IMR-90 (cell line): ENCODE measurements around the gene SLC7A6OS. TPM values are rescaled to one million over a fixed set of nuclear protein-coding genes. Genes with fewer than 3 reads are reported as not detected.

ENCODE experiments used
- ATAC-seq: fragments of 200-7000 bp; cut with Tn5 transposase; 2 replicates; pipeline ENCODE4 v1.9.1; 2020; ENCODE audit warnings: low read depth, mild to moderate bottlenecking, moderate library complexity
- BruUV-seq: library from RNA; stranded (reverse); fragments of 400-500 nt; replicated peaks from 2 replicates; lab custom pipeline; 2021; lab: Mats Ljungman, UMichigan
- CTCF ChIA-PET: fragments of 300-600 bp; formaldehyde crosslinking; extraction: SDS; loops from one replicate; lab custom pipeline; 2021; ENCODE audit warnings: antibody characterized with exemption; lab: Yijun Ruan, JAX
- POLR2A ChIA-PET: fragments of 300-600 bp; sonication (Branson Sonifier 250); formaldehyde crosslinking; loops from one replicate; lab custom pipeline; 2022; ENCODE audit warnings: antibody characterized with exemption; ENCODE audit not compliant: unreplicated experiment; lab: Charles Lee
- DNase-seq: peaks from one replicate; pipeline ENCODE4 v3.0.0; 2013
- H2AFZ ChIP-seq: replicated peaks from 2 replicates; pipeline ENCODE3; 2013; ENCODE audit warnings: low read length, mild to moderate bottlenecking; ENCODE audit not compliant: poor library complexity
- H2AK5ac ChIP-seq: 2 replicates; pipeline ENCODE4 v1.6.1; 2013; ENCODE audit warnings: low read depth, low read length, inconsistent platforms
- H2AK9ac ChIP-seq: replicated peaks from 2 replicates; pipeline ENCODE3; 2013; ENCODE audit warnings: mild to moderate bottlenecking, low read depth, low read length, moderate library complexity; ENCODE audit not compliant: poor library complexity
- H2BK120ac ChIP-seq: 2 replicates; pipeline ENCODE4 v1.6.1; 2013; ENCODE audit warnings: low read depth, low read length, inconsistent platforms
- H2BK15ac ChIP-seq: 3 replicates; pipeline ENCODE4 v1.6.1; 2013; ENCODE audit warnings: low read depth, low read length, inconsistent platforms
- H2BK20ac ChIP-seq: 2 replicates; pipeline ENCODE4 v1.6.1; 2013; ENCODE audit warnings: low read depth, mild to moderate bottlenecking, inconsistent platforms, low read length, moderate library complexity
- H2BK5ac ChIP-seq: 2 replicates; pipeline ENCODE4 v1.6.1; 2013; ENCODE audit warnings: mild to moderate bottlenecking, low read depth, low read length, inconsistent platforms; ENCODE audit not compliant: poor library complexity, severe bottlenecking
- H3K14ac ChIP-seq: replicated peaks from 2 replicates; pipeline ENCODE4 v1.6.1; 2013; ENCODE audit warnings: low read depth, low read length, inconsistent platforms
- H3K18ac ChIP-seq: 2 replicates; pipeline ENCODE4 v1.6.1; 2013; ENCODE audit warnings: low read depth, low read length, control low read depth
- H3K23ac ChIP-seq: 2 replicates; pipeline ENCODE4 v1.6.1; 2013; ENCODE audit warnings: low read depth, low read length, inconsistent platforms
- H3K27ac ChIP-seq: 2 replicates; pipeline ENCODE4 v1.5.1; 2013; ENCODE audit warnings: mild to moderate bottlenecking, control low read depth, low read length; ENCODE audit not compliant: insufficient read depth
- H3K27me3 ChIP-seq: 2 replicates; pipeline ENCODE4 v1.6.1; 2013; ENCODE audit warnings: low read length; ENCODE audit not compliant: control insufficient read depth, insufficient read depth
- H3K36me3 ChIP-seq: 2 replicates; pipeline ENCODE4 v1.6.1; 2013; ENCODE audit warnings: low read length, mixed read lengths; ENCODE audit not compliant: control insufficient read depth, insufficient read depth
- H3K4ac ChIP-seq: 2 replicates; pipeline ENCODE4 v1.6.1; 2013; ENCODE audit warnings: low read depth, low read length, inconsistent platforms
- H3K4me1 ChIP-seq: 2 replicates; pipeline ENCODE4 v1.6.1; 2013; ENCODE audit warnings: low read length, mixed read lengths; ENCODE audit not compliant: control insufficient read depth, insufficient read depth
- H3K4me2 ChIP-seq: 2 replicates; pipeline ENCODE4 v1.6.1; 2013; ENCODE audit warnings: low read depth, mild to moderate bottlenecking, control low read depth, low read length, moderate library complexity
- H3K4me3 ChIP-seq: 2 replicates; pipeline ENCODE4 v1.5.1; 2013; ENCODE audit warnings: low read depth, mild to moderate bottlenecking, control low read depth, low read length, moderate library complexity; ENCODE audit not compliant: insufficient read depth
- H3K56ac ChIP-seq: 2 replicates; pipeline ENCODE4 v1.6.1; 2013; ENCODE audit warnings: low read length, inconsistent platforms; ENCODE audit not compliant: insufficient read depth; ENCODE audit errors: extremely low read depth
- H3K79me1 ChIP-seq, 2 experiments: 2 replicates each; pipeline ENCODE4 v1.6.1; 2013; ENCODE audit warnings: low read length in 2 of 2, inconsistent platforms in 1 of 2, low read depth in 1 of 2
- H3K9ac ChIP-seq: 2 replicates; pipeline ENCODE4 v1.6.1; 2013; ENCODE audit warnings: low read depth, low read length, control low read depth
- H3K9me1 ChIP-seq: 2 replicates; pipeline ENCODE4 v1.6.1; 2013; ENCODE audit warnings: low read length, inconsistent platforms; ENCODE audit not compliant: insufficient read depth
- H3K9me3 ChIP-seq: 2 replicates; pipeline ENCODE4 v1.6.1; 2013; ENCODE audit warnings: low read length; ENCODE audit not compliant: control insufficient read depth, insufficient read depth
- H4K20me1 ChIP-seq: 2 replicates; pipeline ENCODE4 v1.6.1; 2013; ENCODE audit warnings: low read length, inconsistent platforms; ENCODE audit not compliant: insufficient read depth
- H4K5ac ChIP-seq: 2 replicates; pipeline ENCODE4 v1.6.1; 2013; ENCODE audit warnings: mild to moderate bottlenecking, low read depth, low read length, control low read depth
- H4K8ac ChIP-seq, 2 experiments: 2 replicates each; pipeline ENCODE4 v1.6.1; 2013; ENCODE audit warnings: low read depth in 2 of 2, low read length in 2 of 2, control low read depth in 1 of 2, inconsistent platforms in 1 of 2
- H4K91ac ChIP-seq: 2 replicates; pipeline ENCODE4 v1.6.1; 2013; ENCODE audit warnings: low read depth, low read length, inconsistent platforms; ENCODE audit not compliant: insufficient read depth
- CEBPB ChIP-seq: IDR thresholded peaks from 2 replicates; pipeline ENCODE4 v1.6.1; 2012; ENCODE audit warnings: low read depth, low read length, improper control_type of control experiment
- CHD1 ChIP-seq: IDR thresholded peaks from 2 replicates; pipeline ENCODE4 v1.6.1; 2012; ENCODE audit warnings: low read depth, low read length, improper control_type of control experiment
- FOS ChIP-seq: fragments of 150-350 bp; IDR thresholded peaks from 2 replicates; pipeline ENCODE4 v1.6.1; 2016; ENCODE audit warnings: low read depth, low read length
- MAFK ChIP-seq: IDR thresholded peaks from 2 replicates; pipeline ENCODE4 v1.6.1; 2012; ENCODE audit warnings: low read depth, low read length, improper control_type of control experiment
- MXI1 ChIP-seq: IDR thresholded peaks from 2 replicates; pipeline ENCODE4 v1.6.1; 2012; ENCODE audit warnings: low read depth, mild to moderate bottlenecking, low read length, moderate library complexity, borderline replicate concordance
- POLR2A ChIP-seq: IDR thresholded peaks from 2 replicates; pipeline ENCODE4 v1.6.1; 2012; ENCODE audit warnings: mild to moderate bottlenecking, low read depth, low read length
- RAD21 ChIP-seq: IDR thresholded peaks from 2 replicates; pipeline ENCODE4 v1.6.1; 2012; ENCODE audit warnings: low read length, improper control_type of control experiment
- SMC3 ChIP-seq: fragments of 150-350 bp; IDR thresholded peaks from 2 replicates; pipeline ENCODE4 v1.6.1; 2016; ENCODE audit warnings: low read depth, mild to moderate bottlenecking, antibody characterized with exemption, low read length, moderate library complexity
- WGBS, 2 experiments: methylation state at CpG; one replicate each; pipeline versions ENCODE4 v1.1.5 to v1.1.7; 2013; ENCODE audit warnings: missing lambda C conversion rate in 2 of 2; ENCODE audit not compliant: insufficient read length in 1 of 2; ENCODE audit errors: extremely low coverage in 2 of 2; 5-methylcytosine and 5-hydroxymethylcytosine counted together
- dilution Hi-C: fragments of 300-500 bp; cut with HindIII; formaldehyde crosslinking; loops from one replicate; pipeline ENCODE4 v1.14.3; 2018; ENCODE audit warnings: low sequenced_read_pairs; ENCODE audit not compliant: unreplicated experiment
- in situ Hi-C: fragments of 300-500 bp; cut with MboI; formaldehyde crosslinking; loops from 3 replicates; pipeline ENCODE4 v1.14.3; 2019; ENCODE audit warnings: low sequenced_read_pairs, inconsistent platforms, mixed read lengths
- intact Hi-C: fragments of 100-400 bp; cut with micrococcal nuclease; formaldehyde crosslinking; loops from 2 replicates; pipeline ENCODE4 v1.10.0; 2022
- polyA plus RNA-seq, 3 experiments: library from polyadenylated mRNA; depleted of rRNA; stranded (reverse); fragments of >200 nt; gene quantifications; 2 replicates each; pipeline ENCODE4 v1.2.3, GENCODE V29; 2012; ENCODE audit warnings: low replicate concordance in 1 of 3
- total RNA-seq: library from RNA; depleted of rRNA; stranded (reverse); fragments of >200 nt; gene quantifications from 2 replicates; pipeline ENCODE4 v1.2.3, GENCODE V29; 2012
- TF ChIP-seq, protein P1 (sequence below): conservative IDR thresholded peaks from 2 replicates; pipeline ENCODE4 v1.5.1; 2012; ENCODE audit warnings: mild to moderate bottlenecking, low read depth, low read length, improper control_type of control experiment
- TF ChIP-seq, protein P2 (sequence below): fragments of 150-350 bp; IDR thresholded peaks from 2 replicates; pipeline ENCODE4 v1.6.1; 2016; ENCODE audit warnings: low read depth, mild to moderate bottlenecking, low read length, moderate library complexity, borderline replicate concordance

SLC7A6OS gene
- total and polyA plus RNA-seq, 2 of the 4 experiments (the other 2 are of a cell fraction): 6.8 to 8.4 TPM

DNA sequence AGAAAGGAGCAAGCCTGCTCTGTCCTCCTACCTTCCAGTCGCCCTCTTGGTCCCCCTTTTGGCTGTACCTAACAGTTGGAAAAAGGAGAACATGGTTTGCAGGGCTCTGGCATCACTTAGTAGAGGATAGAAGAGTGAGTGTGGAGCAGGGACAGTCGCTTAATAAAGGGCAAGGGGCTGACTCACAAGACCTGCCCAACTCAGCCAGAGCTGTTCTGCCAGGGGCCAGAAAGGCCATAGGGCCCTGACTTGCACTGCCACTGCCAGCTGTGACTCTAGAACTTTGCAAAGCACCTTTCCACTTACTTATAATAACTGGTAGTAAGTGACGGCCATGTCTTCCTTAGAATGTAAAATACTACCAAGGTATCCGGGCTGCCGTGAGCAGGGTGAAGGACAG is 13.6 kb upstream of the SLC7A6OS start:
- H2BK15ac ChIP-seq: no peak overlapping the region
- no peak overlapping the region for H3K23ac ChIP-seq
- H3K56ac ChIP-seq: no peak overlapping the region
- H3K4me2 ChIP-seq: no peak overlapping the region
- no peak overlapping the region for H3K14ac ChIP-seq
- H3K79me1 ChIP-seq: 0 out of 4 replicates have a peak, but pooled peaks cover 0 to 4% of the 10 kb centered on the region in 2 experiments
- H3K27ac ChIP-seq: no peak overlapping the region
- TF ChIP-seq, protein P1, sequence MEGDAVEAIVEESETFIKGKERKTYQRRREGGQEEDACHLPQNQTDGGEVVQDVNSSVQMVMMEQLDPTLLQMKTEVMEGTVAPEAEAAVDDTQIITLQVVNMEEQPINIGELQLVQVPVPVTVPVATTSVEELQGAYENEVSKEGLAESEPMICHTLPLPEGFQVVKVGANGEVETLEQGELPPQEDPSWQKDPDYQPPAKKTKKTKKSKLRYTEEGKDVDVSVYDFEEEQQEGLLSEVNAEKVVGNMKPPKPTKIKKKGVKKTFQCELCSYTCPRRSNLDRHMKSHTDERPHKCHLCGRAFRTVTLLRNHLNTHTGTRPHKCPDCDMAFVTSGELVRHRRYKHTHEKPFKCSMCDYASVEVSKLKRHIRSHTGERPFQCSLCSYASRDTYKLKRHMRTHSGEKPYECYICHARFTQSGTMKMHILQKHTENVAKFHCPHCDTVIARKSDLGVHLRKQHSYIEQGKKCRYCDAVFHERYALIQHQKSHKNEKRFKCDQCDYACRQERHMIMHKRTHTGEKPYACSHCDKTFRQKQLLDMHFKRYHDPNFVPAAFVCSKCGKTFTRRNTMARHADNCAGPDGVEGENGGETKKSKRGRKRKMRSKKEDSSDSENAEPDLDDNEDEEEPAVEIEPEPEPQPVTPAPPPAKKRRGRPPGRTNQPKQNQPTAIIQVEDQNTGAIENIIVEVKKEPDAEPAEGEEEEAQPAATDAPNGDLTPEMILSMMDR: no peak
- TF ChIP-seq, protein P2, sequence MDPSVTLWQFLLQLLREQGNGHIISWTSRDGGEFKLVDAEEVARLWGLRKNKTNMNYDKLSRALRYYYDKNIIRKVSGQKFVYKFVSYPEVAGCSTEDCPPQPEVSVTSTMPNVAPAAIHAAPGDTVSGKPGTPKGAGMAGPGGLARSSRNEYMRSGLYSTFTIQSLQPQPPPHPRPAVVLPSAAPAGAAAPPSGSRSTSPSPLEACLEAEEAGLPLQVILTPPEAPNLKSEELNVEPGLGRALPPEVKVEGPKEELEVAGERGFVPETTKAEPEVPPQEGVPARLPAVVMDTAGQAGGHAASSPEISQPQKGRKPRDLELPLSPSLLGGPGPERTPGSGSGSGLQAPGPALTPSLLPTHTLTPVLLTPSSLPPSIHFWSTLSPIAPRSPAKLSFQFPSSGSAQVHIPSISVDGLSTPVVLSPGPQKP: no peak
- no peak for TF ChIP-seq MXI1
- TF ChIP-seq FOS: no peak
- TF ChIP-seq CEBPB: no peak
- TF ChIP-seq CHD1: no peak
- no peak for TF ChIP-seq SMC3
- no peak for TF ChIP-seq MAFK
- no peak for TF ChIP-seq RAD21
- TF ChIP-seq POLR2A: no peak
- BruUV-seq: no TSS peak
- no peak overlapping the region for H3K4me3 ChIP-seq
- ATAC-seq: no peak
- H2BK120ac ChIP-seq: no peak overlapping the region
- H2BK5ac ChIP-seq: no peak overlapping the region
- H2AK5ac ChIP-seq: no peak overlapping the region
- H4K8ac ChIP-seq: no peak overlapping the region
- H3K4me1 ChIP-seq: no peaks in the 10 kb centered on the region
- no peak overlapping the region for H3K18ac ChIP-seq
- no peak overlapping the region for H4K91ac ChIP-seq
- DNase-seq: no peak
- no peak overlapping the region for H3K4ac ChIP-seq
- dilution Hi-C loops (no loop called here), intact Hi-C loops (loop anchor here (10.0 kb wide), 1 partner anchor 240 kb away; the partner anchor contains the start of gene NFATC3), in situ Hi-C loops (no loop called here)
- no peaks in the 10 kb centered on the region for H3K27me3 ChIP-seq
- no peak overlapping the region for H2BK20ac ChIP-seq
- H2AFZ ChIP-seq: no peak overlapping the region
- no peak overlapping the region for H3K9ac ChIP-seq
- ChIA-PET POLR2A (no interaction called here), CTCF (no interaction called here)
- no CpG with 5 or more reads among the region's 5 CpGs for WGBS, 2 experiments
- H3K9me1 ChIP-seq: no peaks in the 10 kb centered on the region
- no peaks in the 10 kb centered on the region for H3K9me3 ChIP-seq
- H4K5ac ChIP-seq: no peak overlapping the region
- H3K36me3 ChIP-seq: peaks cover 18% of the 10 kb centered on the region
- H2AK9ac ChIP-seq: no peak overlapping the region
- H4K20me1 ChIP-seq: no peaks in the 10 kb centered on the region
